IMR-90 (cell line): ENCODE data around the gene UNKL. TPM values are rescaled to one million over a fixed set of nuclear protein-coding genes. Genes with fewer than 3 reads are reported as not detected.

ENCODE experiments used
- ATAC-seq: fragments of 200-7000 bp; cut with Tn5 transposase; 2 replicates; pipeline ENCODE4 v1.9.1; 2020; ENCODE audit warnings: low read depth, mild to moderate bottlenecking, moderate library complexity
- BruUV-seq: library from RNA; stranded (reverse); fragments of 400-500 nt; replicated peaks from 2 replicates; lab custom pipeline; 2021; lab: Mats Ljungman, UMichigan
- CTCF ChIA-PET: fragments of 300-600 bp; formaldehyde crosslinking; extraction: SDS; loops from one replicate; lab custom pipeline; 2021; ENCODE audit warnings: antibody characterized with exemption; lab: Yijun Ruan, JAX
- POLR2A ChIA-PET: fragments of 300-600 bp; sonication (Branson Sonifier 250); formaldehyde crosslinking; loops from one replicate; lab custom pipeline; 2022; ENCODE audit warnings: antibody characterized with exemption; ENCODE audit not compliant: unreplicated experiment; lab: Charles Lee
- DNase-seq: peaks from one replicate; pipeline ENCODE4 v3.0.0; 2013
- H2AFZ ChIP-seq: replicated peaks from 2 replicates; pipeline ENCODE3; 2013; ENCODE audit warnings: low read length, mild to moderate bottlenecking; ENCODE audit not compliant: poor library complexity
- H2AK5ac ChIP-seq: 2 replicates; pipeline ENCODE4 v1.6.1; 2013; ENCODE audit warnings: low read depth, low read length, inconsistent platforms
- H2AK9ac ChIP-seq: replicated peaks from 2 replicates; pipeline ENCODE3; 2013; ENCODE audit warnings: mild to moderate bottlenecking, low read depth, low read length, moderate library complexity; ENCODE audit not compliant: poor library complexity
- H2BK120ac ChIP-seq: 2 replicates; pipeline ENCODE4 v1.6.1; 2013; ENCODE audit warnings: low read depth, low read length, inconsistent platforms
- H2BK15ac ChIP-seq: 3 replicates; pipeline ENCODE4 v1.6.1; 2013; ENCODE audit warnings: low read depth, low read length, inconsistent platforms
- H2BK20ac ChIP-seq: 2 replicates; pipeline ENCODE4 v1.6.1; 2013; ENCODE audit warnings: low read depth, mild to moderate bottlenecking, inconsistent platforms, low read length, moderate library complexity
- H2BK5ac ChIP-seq: 2 replicates; pipeline ENCODE4 v1.6.1; 2013; ENCODE audit warnings: mild to moderate bottlenecking, low read depth, low read length, inconsistent platforms; ENCODE audit not compliant: poor library complexity, severe bottlenecking
- H3K14ac ChIP-seq: replicated peaks from 2 replicates; pipeline ENCODE4 v1.6.1; 2013; ENCODE audit warnings: low read depth, low read length, inconsistent platforms
- H3K18ac ChIP-seq: 2 replicates; pipeline ENCODE4 v1.6.1; 2013; ENCODE audit warnings: low read depth, low read length, control low read depth
- H3K23ac ChIP-seq: 2 replicates; pipeline ENCODE4 v1.6.1; 2013; ENCODE audit warnings: low read depth, low read length, inconsistent platforms
- H3K27ac ChIP-seq: 2 replicates; pipeline ENCODE4 v1.5.1; 2013; ENCODE audit warnings: mild to moderate bottlenecking, control low read depth, low read length; ENCODE audit not compliant: insufficient read depth
- H3K27me3 ChIP-seq: 2 replicates; pipeline ENCODE4 v1.6.1; 2013; ENCODE audit warnings: low read length; ENCODE audit not compliant: control insufficient read depth, insufficient read depth
- H3K36me3 ChIP-seq: 2 replicates; pipeline ENCODE4 v1.6.1; 2013; ENCODE audit warnings: low read length, mixed read lengths; ENCODE audit not compliant: control insufficient read depth, insufficient read depth
- H3K4ac ChIP-seq: 2 replicates; pipeline ENCODE4 v1.6.1; 2013; ENCODE audit warnings: low read depth, low read length, inconsistent platforms
- H3K4me1 ChIP-seq: 2 replicates; pipeline ENCODE4 v1.6.1; 2013; ENCODE audit warnings: low read length, mixed read lengths; ENCODE audit not compliant: control insufficient read depth, insufficient read depth
- H3K4me2 ChIP-seq: 2 replicates; pipeline ENCODE4 v1.6.1; 2013; ENCODE audit warnings: low read depth, mild to moderate bottlenecking, control low read depth, low read length, moderate library complexity
- H3K4me3 ChIP-seq: 2 replicates; pipeline ENCODE4 v1.5.1; 2013; ENCODE audit warnings: low read depth, mild to moderate bottlenecking, control low read depth, low read length, moderate library complexity; ENCODE audit not compliant: insufficient read depth
- H3K56ac ChIP-seq: 2 replicates; pipeline ENCODE4 v1.6.1; 2013; ENCODE audit warnings: low read length, inconsistent platforms; ENCODE audit not compliant: insufficient read depth; ENCODE audit errors: extremely low read depth
- H3K79me1 ChIP-seq, 2 experiments: 2 replicates each; pipeline ENCODE4 v1.6.1; 2013; ENCODE audit warnings: low read length in 2 of 2, inconsistent platforms in 1 of 2, low read depth in 1 of 2
- H3K9ac ChIP-seq: 2 replicates; pipeline ENCODE4 v1.6.1; 2013; ENCODE audit warnings: low read depth, low read length, control low read depth
- H3K9me1 ChIP-seq: 2 replicates; pipeline ENCODE4 v1.6.1; 2013; ENCODE audit warnings: low read length, inconsistent platforms; ENCODE audit not compliant: insufficient read depth
- H3K9me3 ChIP-seq: 2 replicates; pipeline ENCODE4 v1.6.1; 2013; ENCODE audit warnings: low read length; ENCODE audit not compliant: control insufficient read depth, insufficient read depth
- H4K20me1 ChIP-seq: 2 replicates; pipeline ENCODE4 v1.6.1; 2013; ENCODE audit warnings: low read length, inconsistent platforms; ENCODE audit not compliant: insufficient read depth
- H4K5ac ChIP-seq: 2 replicates; pipeline ENCODE4 v1.6.1; 2013; ENCODE audit warnings: mild to moderate bottlenecking, low read depth, low read length, control low read depth
- H4K8ac ChIP-seq, 2 experiments: 2 replicates each; pipeline ENCODE4 v1.6.1; 2013; ENCODE audit warnings: low read depth in 2 of 2, low read length in 2 of 2, control low read depth in 1 of 2, inconsistent platforms in 1 of 2
- H4K91ac ChIP-seq: 2 replicates; pipeline ENCODE4 v1.6.1; 2013; ENCODE audit warnings: low read depth, low read length, inconsistent platforms; ENCODE audit not compliant: insufficient read depth
- FOS ChIP-seq: fragments of 150-350 bp; IDR thresholded peaks from 2 replicates; pipeline ENCODE4 v1.6.1; 2016; ENCODE audit warnings: low read depth, low read length
- POLR2A ChIP-seq: IDR thresholded peaks from 2 replicates; pipeline ENCODE4 v1.6.1; 2012; ENCODE audit warnings: mild to moderate bottlenecking, low read depth, low read length
- RAD21 ChIP-seq: IDR thresholded peaks from 2 replicates; pipeline ENCODE4 v1.6.1; 2012; ENCODE audit warnings: low read length, improper control_type of control experiment
- WGBS, 2 experiments: methylation state at CpG; one replicate each; pipeline versions ENCODE4 v1.1.5 to v1.1.7; 2013; ENCODE audit warnings: missing lambda C conversion rate in 2 of 2; ENCODE audit not compliant: insufficient read length in 1 of 2; ENCODE audit errors: extremely low coverage in 2 of 2; 5-methylcytosine and 5-hydroxymethylcytosine counted together
- dilution Hi-C: fragments of 300-500 bp; cut with HindIII; formaldehyde crosslinking; loops from one replicate; pipeline ENCODE4 v1.14.3; 2018; ENCODE audit warnings: low sequenced_read_pairs; ENCODE audit not compliant: unreplicated experiment
- in situ Hi-C: fragments of 300-500 bp; cut with MboI; formaldehyde crosslinking; loops from 3 replicates; pipeline ENCODE4 v1.14.3; 2019; ENCODE audit warnings: low sequenced_read_pairs, inconsistent platforms, mixed read lengths
- intact Hi-C: fragments of 100-400 bp; cut with micrococcal nuclease; formaldehyde crosslinking; loops from 2 replicates; pipeline ENCODE4 v1.10.0; 2022
- polyA plus RNA-seq, 3 experiments: library from polyadenylated mRNA; depleted of rRNA; stranded (reverse); fragments of >200 nt; gene quantifications; 2 replicates each; pipeline ENCODE4 v1.2.3, GENCODE V29; 2012; ENCODE audit warnings: low replicate concordance in 1 of 3
- total RNA-seq: library from RNA; depleted of rRNA; stranded (reverse); fragments of >200 nt; gene quantifications from 2 replicates; pipeline ENCODE4 v1.2.3, GENCODE V29; 2012

Gene UNKL
- total and polyA plus RNA-seq, 2 of the 4 experiments (the other 2 are of a cell fraction) = 4.1 to 13.3 TPM

DNA sequence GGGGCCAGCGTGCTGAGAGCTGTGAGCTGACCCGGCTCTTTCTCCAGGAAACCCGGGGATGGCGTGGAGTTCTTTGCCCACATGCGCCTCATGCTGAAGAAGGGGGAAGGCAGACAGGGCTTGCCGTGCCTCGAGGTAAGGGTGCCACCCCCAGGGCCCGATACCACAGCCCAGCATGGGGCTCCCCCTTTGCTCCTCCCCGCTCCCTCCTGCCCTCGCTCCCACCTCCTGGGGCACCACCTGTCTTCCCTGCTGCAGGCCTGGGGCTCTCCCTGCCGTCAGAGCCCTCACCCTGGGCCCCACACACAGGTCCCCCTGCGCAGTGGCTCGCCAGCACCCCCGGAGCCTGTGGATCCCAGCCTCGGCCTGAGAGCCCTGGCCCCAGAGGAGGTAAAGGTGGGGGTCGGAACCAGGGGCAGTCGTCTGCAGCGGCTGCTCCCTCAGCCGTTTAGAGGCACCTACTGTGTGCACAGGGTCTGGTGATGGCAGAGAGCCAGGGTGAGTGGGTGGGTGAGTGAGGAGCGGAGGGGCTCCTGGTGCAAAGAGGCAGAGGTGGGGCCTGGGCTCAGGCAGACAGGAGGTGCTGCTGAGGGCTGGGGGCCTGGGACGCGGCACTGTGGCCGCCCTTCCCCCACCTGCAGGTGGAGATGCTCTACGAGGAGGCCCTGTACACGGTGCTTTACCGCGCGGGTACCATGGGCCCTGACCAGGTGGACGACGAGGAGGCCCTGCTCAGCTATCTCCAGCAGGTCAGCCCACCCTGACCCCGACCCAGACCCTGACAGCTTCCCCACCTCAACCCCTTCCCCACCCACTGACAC is 75.4 kb downstream of the UNKL start:
- TF ChIP-seq POLR2A (no peak), RAD21 (no peak), FOS (no peak)
- H4K8ac ChIP-seq = no peak overlapping the region
- no peak overlapping the region for H3K18ac ChIP-seq
- H2AK9ac ChIP-seq = no peak overlapping the region
- no peak overlapping the region for H3K4me2 ChIP-seq
- no peak for DNase-seq
- H2BK20ac ChIP-seq = no peak overlapping the region
- in situ Hi-C loops (no loop called here), dilution Hi-C loops (no loop called here), intact Hi-C loops (no loop called here)
- H2BK15ac ChIP-seq = no peak overlapping the region
- ChIA-PET POLR2A (no interaction called here), CTCF (no interaction called here)
- H3K4me1 ChIP-seq = 0 out of 2 replicates have a peak, but pooled peaks cover 2% of the 10 kb centered on the region
- no peak overlapping the region for H2AK5ac ChIP-seq
- H2AFZ ChIP-seq = no peak overlapping the region
- H4K20me1 ChIP-seq = no peaks in the 10 kb centered on the region; the same call in 1 of the 2 replicates
- H3K9me3 ChIP-seq = no peaks in the 10 kb centered on the region
- H3K14ac ChIP-seq = no peak overlapping the region
- H3K36me3 ChIP-seq = no peaks in the 10 kb centered on the region
- H3K27ac ChIP-seq = no peak overlapping the region
- no peak overlapping the region for H2BK5ac ChIP-seq
- peaks cover 29% of the 10 kb centered on the region for H3K27me3 ChIP-seq
- H2BK120ac ChIP-seq = no peak overlapping the region
- H4K5ac ChIP-seq = no peak overlapping the region
- H3K79me1 ChIP-seq = no peaks in the 10 kb centered on the region
- H3K4me3 ChIP-seq = no peak overlapping the region
- no peaks in the 10 kb centered on the region for H3K9me1 ChIP-seq
- ATAC-seq = no peak
- no peak overlapping the region for H3K9ac ChIP-seq
- 47% methylated on average over 7 of the region's 31 CpGs; no CpG with 5 or more reads in 1 of the 2 experiments for WGBS, 2 experiments
- H3K56ac ChIP-seq = no peak overlapping the region
- no TSS peak for BruUV-seq
- H3K23ac ChIP-seq = no peak overlapping the region
- H3K4ac ChIP-seq = no peak overlapping the region
- no peak overlapping the region for H4K91ac ChIP-seq
